Ovary (tissue), 9 donors: ENCODE measurements around the gene DOCK1. TPM values are rescaled to one million over a fixed set of nuclear protein-coding genes. Genes with fewer than 3 reads are reported as not detected.

Experiments used
- DNase-seq, 5 donors: peaks; one replicate each; pipeline ENCODE4 v3.0.0-alpha.2; 2019 to 2020
- H3K27ac ChIP-seq, 2 donors: fragments of 200-600 bp; one replicate each; pipeline versions ENCODE4 v1.5.1 to v1.8.0; 2019 to 2022
- H3K27me3 ChIP-seq: fragments of 200-600 bp; one replicate; pipeline ENCODE4 v1.8.0; 2022
- H3K36me3 ChIP-seq: fragments of 200-600 bp; sonication (generic); one replicate; pipeline ENCODE4 v1.5.1; 2019
- H3K4me1 ChIP-seq: one replicate; pipeline ENCODE4 v1.8.1; 2013; ENCODE audit warnings: mild to moderate bottlenecking, moderate library complexity; ENCODE audit not compliant: insufficient read depth
- H3K4me3 ChIP-seq: fragments of 200-600 bp; sonication (generic); one replicate; pipeline ENCODE4 v1.5.1; 2017
- H3K9me3 ChIP-seq, 2 donors: fragments of 200-600 bp in 1 of 2; sonication (generic) in 1 of 2; one replicate each; pipeline versions ENCODE4 v1.5.1 to v1.8.1; 2013 to 2019; ENCODE audit warnings: mild to moderate bottlenecking in 1 of 2, moderate library complexity in 1 of 2
- CTCF ChIP-seq, 3 donors: fragments of 450-650 bp in 2 of 3; fragments of 200-600 bp in 1 of 3; IDR thresholded peaks; one replicate each; pipeline versions ENCODE4 v1.5.1 to v1.8.0; 2016 to 2022; ENCODE audit warnings: antibody characterized with exemption in 3 of 3, mild to moderate bottlenecking in 1 of 3
- EP300 ChIP-seq: sonication (generic); formaldehyde crosslinking; IDR thresholded peaks from one replicate; pipeline ENCODE4 v1.6.1; 2017; ENCODE audit warnings: antibody characterized with exemption
- POLR2A ChIP-seq: fragments of 450-650 bp; IDR thresholded peaks from one replicate; pipeline ENCODE4 v1.6.1; 2017; ENCODE audit warnings: antibody characterized with exemption, mild to moderate bottlenecking, moderate library complexity
- WGBS, 3 donors: extraction: QIAGEN DNeasy Blood & Tissue Kit in 1 of 3; methylation state at CpG; one replicate each; pipeline versions ENCODE4 v1.1.5 to v1.1.7; 2013 to 2017; 5-methylcytosine and 5-hydroxymethylcytosine counted together
- intact Hi-C, 4 donors: fragments of 100-400 bp; cut with DNase I; formaldehyde crosslinking; loops; one replicate each; pipeline versions ENCODE4 v1.11.0 to v1.15.1; 2022 to 2023
- polyA plus RNA-seq, 2 donors: library from polyadenylated mRNA; stranded (reverse); fragments of 200-250 nt in 1 of 2; fragments of 350-450 nt in 1 of 2; fragmentation: Illumina TruSeq in 1 of 2; extraction: RNeasy Lipid Tissue Mini Kit (QIAGEN cat#74804) in 1 of 2; gene quantifications; one replicate each; pipeline ENCODE4 v1.2.3, GENCODE V29; 2013 to 2014
- total RNA-seq, 7 donors: library from RNA; depleted of rRNA in 2 of 7; stranded (reverse); fragments of >200 nt in 2 of 7; fragmentation: NEBNext Ultra II Directional in 3 of 7; extraction: Animal tissue kit (Norgen Biotek cat#: 25700) in 3 of 7; gene quantifications; one replicate each; pipeline versions ENCODE4 v1.1.0 to v1.2.4, GENCODE V29; 2016 to 2023
- donor health status: DM: no; HTN: no; CAD: no; lungs with moderate emphysema.
- donor health status: DM: no; HTN: no; CAD: no.
- donor health status: Bipolar disorder and iron deficiency.
- donor health status: DM: yes; HTN: yes; CAD: no.
- donor health status: DM: no; HTN: no; CAD: no.
- donor health status: DM: yes; HTN: yes; CAD: no.

DOCK1 gene
- total and polyA plus RNA-seq, 9 donors: 24.7 to 68.3 (median 51.1) TPM

GRCh38 chr10:127424594-127425264 lies 519.5 kb downstream of the DOCK1 start:
- intact Hi-C loops: no loop called here
- H3K27me3 ChIP-seq: no peaks in the 10 kb centered on the region
- no peak overlapping the region for H3K27ac ChIP-seq
- TF ChIP-seq POLR2A (no peak), EP300 (no peak), CTCF (IDR thresholded peaks at IDR 0.05) (no peak)
- DNase-seq: no peak
- H3K4me3 ChIP-seq: no peak overlapping the region
- H3K9me3 ChIP-seq: no peaks in the 10 kb centered on the region
- no peaks in the 10 kb centered on the region for H3K36me3 ChIP-seq
- peaks cover 15% of the 10 kb centered on the region for H3K4me1 ChIP-seq
- 25 to 53% (median 27%) methylated on average over 12 of the region's 12 CpGs for WGBS, 3 donors

- Histone ChIP-seq H3K27ac (no peak overlapping the region), H3K9me3 (no peaks in the 10 kb centered on the region), H3K4me3 (no peak overlapping the region), H3K4me1 (peaks cover 2% of the 10 kb centered on the region), H3K36me3 (no peaks in the 10 kb centered on the region), H3K27me3 (no peaks in the 10 kb centered on the region)
- no peak for DNase-seq
- TF ChIP-seq CTCF (IDR thresholded peaks at IDR 0.05): no peak
- no peak for TF ChIP-seq EP300
- no peak for TF ChIP-seq POLR2A
- intact Hi-C loops: no loop called here
- WGBS, 3 donors: 89 to 93% (median 93%) methylated on average over 3 to 4 of the region's 4 CpGs
Observed at GRCh38 chr10:127426746-127427145, 521.5 kb downstream of the DOCK1 start.

- no peak for DNase-seq
- Histone ChIP-seq H3K27ac (no peak overlapping the region), H3K4me3 (no peak overlapping the region), H3K36me3 (no peaks in the 10 kb centered on the region), H3K4me1 (peaks cover 2% of the 10 kb centered on the region), H3K27me3 (no peaks in the 10 kb centered on the region), H3K9me3 (no peaks in the 10 kb centered on the region)
- WGBS, 3 donors: 98% methylated on average over 6 of the region's 6 CpGs
- intact Hi-C loops: no loop called here
- TF ChIP-seq EP300: no peak
Observed at GRCh38 chr10:127427926-127428325, 522.7 kb downstream of the DOCK1 start.

- Histone ChIP-seq H3K4me1 (peaks cover 2% of the 10 kb centered on the region), H3K9me3 (no peaks in the 10 kb centered on the region), H3K27me3 (no peaks in the 10 kb centered on the region), H3K27ac (no peak overlapping the region), H3K4me3 (no peak overlapping the region), H3K36me3 (no peaks in the 10 kb centered on the region)
- WGBS, 3 donors: 92 to 98% (median 95%) methylated on average over 18 of the region's 18 CpGs
- intact Hi-C loops: no loop called here
- TF ChIP-seq CTCF (IDR thresholded peaks at IDR 0.05): no peak
- TF ChIP-seq POLR2A: no peak
- no peak for TF ChIP-seq EP300
- no peak for DNase-seq
Observed at GRCh38 chr10:127428385-127428980, 523.3 kb downstream of the DOCK1 start.

GRCh38 chr10:127429601-127430312 lies 524.5 kb downstream of the DOCK1 start:
- 93 to 99% (median 96%) methylated on average over 19 of the region's 19 CpGs for WGBS, 3 donors
- no peak overlapping the region for H3K27ac ChIP-seq
- H3K9me3 ChIP-seq: no peaks in the 10 kb centered on the region
- H3K36me3 ChIP-seq: no peaks in the 10 kb centered on the region
- H3K4me1 ChIP-seq: peaks cover 5% of the 10 kb centered on the region
- DNase-seq: no peak
- H3K4me3 ChIP-seq: no peak overlapping the region
- intact Hi-C loops: no loop called here
- H3K27me3 ChIP-seq: no peaks in the 10 kb centered on the region
- no peak for TF ChIP-seq POLR2A
- no peak for TF ChIP-seq CTCF (IDR thresholded peaks at IDR 0.05)
- no peak for TF ChIP-seq EP300
